Measurements from ENCODE around the gene CCNA2.

CCNA2 gene

GRCh38 chr4:121784975-121785374, 38.7 kb downstream of the CCNA2 start:
- Histone ChIP-seq H3K36me3 (ENCODE audit: control insufficient read depth, insufficient read depth, low read length) (no peaks in the 10 kb centered on the region), H3K27ac (no peak overlapping the region)

DNA sequence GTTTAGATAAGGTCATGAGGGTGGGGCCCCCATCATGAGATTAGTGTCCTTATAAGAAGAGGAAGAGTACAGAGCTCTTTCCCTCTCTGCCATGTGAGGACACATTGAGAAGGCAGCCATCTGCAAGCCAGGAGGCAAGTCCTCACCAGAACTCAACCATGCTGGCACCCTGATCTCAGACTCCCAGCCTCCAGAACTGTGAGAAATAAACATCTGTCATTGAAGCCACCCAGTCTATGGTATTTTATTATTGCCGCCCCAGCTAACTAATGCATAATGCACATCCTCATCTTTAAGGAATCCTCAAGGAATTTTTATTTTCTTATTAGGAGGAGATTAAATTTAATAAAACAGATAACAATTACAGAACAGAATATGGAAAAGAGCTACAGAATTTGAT, 39.3 kb downstream of the CCNA2 start:
- H3K27me3 ChIP-seq (ENCODE audit: control insufficient read depth, insufficient read depth, low read length): no peaks in the 10 kb centered on the region
- no peak overlapping the region for H3K9ac ChIP-seq
- H3K4me2 ChIP-seq (ENCODE audit: low read length): no peak overlapping the region
- H3K4me1 ChIP-seq: no peaks in the 10 kb centered on the region
- no peak for TF ChIP-seq CTCF (IDR thresholded peaks at IDR 0.05)
- no peak overlapping the region for H3K4me3 ChIP-seq (ENCODE audit: low read depth, low read length)
- H3K27ac ChIP-seq: no peak overlapping the region
- H3K9me3 ChIP-seq (ENCODE audit: control insufficient read depth, low read length): no peaks in the 10 kb centered on the region
- H2AFZ ChIP-seq: no peak overlapping the region
- H3K79me2 ChIP-seq: no peaks in the 10 kb centered on the region
- no peaks in the 10 kb centered on the region for H3K36me3 ChIP-seq (ENCODE audit: control insufficient read depth, insufficient read depth, low read length)

More at GRCh38 chr4:121784975-121785374, 38.7 kb downstream of the CCNA2 start:
- Histone ChIP-seq H2AFZ (no peak overlapping the region), H3K79me2 (no peaks in the 10 kb centered on the region), H3K9me3 (ENCODE audit: control insufficient read depth, low read length) (no peaks in the 10 kb centered on the region), H3K27me3 (ENCODE audit: control insufficient read depth, insufficient read depth, low read length) (no peaks in the 10 kb centered on the region), H3K9ac (no peak overlapping the region), H3K4me2 (ENCODE audit: low read length) (no peak overlapping the region), H3K4me1 (no peaks in the 10 kb centered on the region), H3K4me3 (ENCODE audit: low read depth, low read length) (no peak overlapping the region)
- TF ChIP-seq CTCF (IDR thresholded peaks at IDR 0.05): no peak

- no peak overlapping the region for H2AFZ ChIP-seq
- TF ChIP-seq CTCF (IDR thresholded peaks at IDR 0.05): no peak
- H3K27ac ChIP-seq: no peak overlapping the region
- no peak overlapping the region for H3K4me2 ChIP-seq (ENCODE audit: low read length)
- no peaks in the 10 kb centered on the region for H3K79me2 ChIP-seq
- H3K9ac ChIP-seq: no peak overlapping the region
- no peaks in the 10 kb centered on the region for H3K9me3 ChIP-seq (ENCODE audit: control insufficient read depth, low read length)
- H3K36me3 ChIP-seq (ENCODE audit: control insufficient read depth, insufficient read depth, low read length): no peaks in the 10 kb centered on the region
- H3K4me1 ChIP-seq: no peaks in the 10 kb centered on the region
- H3K4me3 ChIP-seq (ENCODE audit: low read depth, low read length): no peak overlapping the region
- H3K27me3 ChIP-seq (ENCODE audit: control insufficient read depth, insufficient read depth, low read length): no peaks in the 10 kb centered on the region
Measured at GRCh38 chr4:121783210-121783609, 40.5 kb downstream of the CCNA2 start.

- no peak for TF ChIP-seq CTCF (IDR thresholded peaks at IDR 0.05)
Measured at GRCh38 chr4:121778991-121779628, 44.6 kb downstream of the CCNA2 start.

DNA sequence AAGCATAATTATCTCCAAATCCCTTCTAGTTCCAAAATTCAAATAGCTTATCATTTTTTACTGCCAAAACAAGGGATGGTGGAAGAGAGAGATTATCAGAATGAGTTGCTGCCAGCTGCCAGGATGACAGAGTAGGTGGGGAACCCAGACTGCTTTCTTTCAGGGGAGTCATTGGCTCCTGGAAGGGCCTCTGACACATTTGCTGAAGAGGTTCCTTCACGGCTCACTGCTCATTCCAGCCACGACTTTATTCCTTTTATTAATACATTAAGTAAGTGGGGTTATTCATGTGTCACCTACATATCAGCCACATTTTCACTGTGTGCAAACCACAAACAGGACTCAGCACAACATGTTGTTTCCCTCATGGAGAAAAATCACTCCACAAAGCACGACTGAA, 46.1 kb downstream of the CCNA2 start:
- Histone ChIP-seq H3K4me2 (ENCODE audit: low read length) (no peak overlapping the region), H3K27me3 (ENCODE audit: control insufficient read depth, insufficient read depth, low read length) (no peaks in the 10 kb centered on the region), H3K4me3 (ENCODE audit: low read depth, low read length) (no peak overlapping the region), H3K9me3 (ENCODE audit: control insufficient read depth, low read length) (no peaks in the 10 kb centered on the region), H3K79me2 (no peaks in the 10 kb centered on the region), H3K27ac (no peak overlapping the region), H3K36me3 (ENCODE audit: control insufficient read depth, insufficient read depth, low read length) (no peaks in the 10 kb centered on the region), H2AFZ (peak overlapping the region; percentile 56), H3K9ac (no peak overlapping the region), H3K4me1 (no peaks in the 10 kb centered on the region)
- no peak for TF ChIP-seq CTCF (IDR thresholded peaks at IDR 0.05)

More at GRCh38 chr4:121778991-121779628, 44.6 kb downstream of the CCNA2 start:
- H2AFZ ChIP-seq: no peak overlapping the region
- no peaks in the 10 kb centered on the region for H3K27me3 ChIP-seq (ENCODE audit: control insufficient read depth, insufficient read depth, low read length)
- no peaks in the 10 kb centered on the region for H3K79me2 ChIP-seq
- H3K36me3 ChIP-seq (ENCODE audit: control insufficient read depth, insufficient read depth, low read length): no peaks in the 10 kb centered on the region
- H3K4me1 ChIP-seq: no peaks in the 10 kb centered on the region
- no peak overlapping the region for H3K9ac ChIP-seq
- no peak overlapping the region for H3K27ac ChIP-seq
- no peak overlapping the region for H3K4me2 ChIP-seq (ENCODE audit: low read length)
- H3K4me3 ChIP-seq (ENCODE audit: low read depth, low read length): no peak overlapping the region
- no peaks in the 10 kb centered on the region for H3K9me3 ChIP-seq (ENCODE audit: control insufficient read depth, low read length)

Measured in parathyroid adenoma (tissue), 2 donors.